IMR-90 (cell line): ENCODE measurements around the gene STX2. TPM values are rescaled to one million over a fixed set of nuclear protein-coding genes. Genes with fewer than 3 reads are reported as not detected.

Experiments
- ATAC-seq: fragments of 200-7000 bp; cut with Tn5 transposase; 2 replicates; pipeline ENCODE4 v1.9.1; 2020; ENCODE audit warnings: low read depth, mild to moderate bottlenecking, moderate library complexity
- BruUV-seq: library from RNA; stranded (reverse); fragments of 400-500 nt; replicated peaks from 2 replicates; lab custom pipeline; 2021; lab: Mats Ljungman, UMichigan
- CTCF ChIA-PET: fragments of 300-600 bp; formaldehyde crosslinking; extraction: SDS; loops from one replicate; lab custom pipeline; 2021; ENCODE audit warnings: antibody characterized with exemption; lab: Yijun Ruan, JAX
- POLR2A ChIA-PET: fragments of 300-600 bp; sonication (Branson Sonifier 250); formaldehyde crosslinking; loops from one replicate; lab custom pipeline; 2022; ENCODE audit warnings: antibody characterized with exemption; ENCODE audit not compliant: unreplicated experiment; lab: Charles Lee
- DNase-seq: peaks from one replicate; pipeline ENCODE4 v3.0.0; 2013
- H2AFZ ChIP-seq: replicated peaks from 2 replicates; pipeline ENCODE3; 2013; ENCODE audit warnings: low read length, mild to moderate bottlenecking; ENCODE audit not compliant: poor library complexity
- H2AK5ac ChIP-seq: 2 replicates; pipeline ENCODE4 v1.6.1; 2013; ENCODE audit warnings: low read depth, low read length, inconsistent platforms
- H2AK9ac ChIP-seq: replicated peaks from 2 replicates; pipeline ENCODE3; 2013; ENCODE audit warnings: mild to moderate bottlenecking, low read depth, low read length, moderate library complexity; ENCODE audit not compliant: poor library complexity
- H2BK120ac ChIP-seq: 2 replicates; pipeline ENCODE4 v1.6.1; 2013; ENCODE audit warnings: low read depth, low read length, inconsistent platforms
- H2BK15ac ChIP-seq: 3 replicates; pipeline ENCODE4 v1.6.1; 2013; ENCODE audit warnings: low read depth, low read length, inconsistent platforms
- H2BK20ac ChIP-seq: 2 replicates; pipeline ENCODE4 v1.6.1; 2013; ENCODE audit warnings: low read depth, mild to moderate bottlenecking, inconsistent platforms, low read length, moderate library complexity
- H2BK5ac ChIP-seq: 2 replicates; pipeline ENCODE4 v1.6.1; 2013; ENCODE audit warnings: mild to moderate bottlenecking, low read depth, low read length, inconsistent platforms; ENCODE audit not compliant: poor library complexity, severe bottlenecking
- H3K14ac ChIP-seq: replicated peaks from 2 replicates; pipeline ENCODE4 v1.6.1; 2013; ENCODE audit warnings: low read depth, low read length, inconsistent platforms
- H3K18ac ChIP-seq: 2 replicates; pipeline ENCODE4 v1.6.1; 2013; ENCODE audit warnings: low read depth, low read length, control low read depth
- H3K23ac ChIP-seq: 2 replicates; pipeline ENCODE4 v1.6.1; 2013; ENCODE audit warnings: low read depth, low read length, inconsistent platforms
- H3K27ac ChIP-seq: 2 replicates; pipeline ENCODE4 v1.5.1; 2013; ENCODE audit warnings: mild to moderate bottlenecking, control low read depth, low read length; ENCODE audit not compliant: insufficient read depth
- H3K27me3 ChIP-seq: 2 replicates; pipeline ENCODE4 v1.6.1; 2013; ENCODE audit warnings: low read length; ENCODE audit not compliant: control insufficient read depth, insufficient read depth
- H3K36me3 ChIP-seq: 2 replicates; pipeline ENCODE4 v1.6.1; 2013; ENCODE audit warnings: low read length, mixed read lengths; ENCODE audit not compliant: control insufficient read depth, insufficient read depth
- H3K4ac ChIP-seq: 2 replicates; pipeline ENCODE4 v1.6.1; 2013; ENCODE audit warnings: low read depth, low read length, inconsistent platforms
- H3K4me1 ChIP-seq: 2 replicates; pipeline ENCODE4 v1.6.1; 2013; ENCODE audit warnings: low read length, mixed read lengths; ENCODE audit not compliant: control insufficient read depth, insufficient read depth
- H3K4me2 ChIP-seq: 2 replicates; pipeline ENCODE4 v1.6.1; 2013; ENCODE audit warnings: low read depth, mild to moderate bottlenecking, control low read depth, low read length, moderate library complexity
- H3K4me3 ChIP-seq: 2 replicates; pipeline ENCODE4 v1.5.1; 2013; ENCODE audit warnings: low read depth, mild to moderate bottlenecking, control low read depth, low read length, moderate library complexity; ENCODE audit not compliant: insufficient read depth
- H3K56ac ChIP-seq: 2 replicates; pipeline ENCODE4 v1.6.1; 2013; ENCODE audit warnings: low read length, inconsistent platforms; ENCODE audit not compliant: insufficient read depth; ENCODE audit errors: extremely low read depth
- H3K79me1 ChIP-seq, 2 experiments: 2 replicates each; pipeline ENCODE4 v1.6.1; 2013; ENCODE audit warnings: low read length in 2 of 2, inconsistent platforms in 1 of 2, low read depth in 1 of 2
- H3K9ac ChIP-seq: 2 replicates; pipeline ENCODE4 v1.6.1; 2013; ENCODE audit warnings: low read depth, low read length, control low read depth
- H3K9me1 ChIP-seq: 2 replicates; pipeline ENCODE4 v1.6.1; 2013; ENCODE audit warnings: low read length, inconsistent platforms; ENCODE audit not compliant: insufficient read depth
- H3K9me3 ChIP-seq: 2 replicates; pipeline ENCODE4 v1.6.1; 2013; ENCODE audit warnings: low read length; ENCODE audit not compliant: control insufficient read depth, insufficient read depth
- H4K20me1 ChIP-seq: 2 replicates; pipeline ENCODE4 v1.6.1; 2013; ENCODE audit warnings: low read length, inconsistent platforms; ENCODE audit not compliant: insufficient read depth
- H4K5ac ChIP-seq: 2 replicates; pipeline ENCODE4 v1.6.1; 2013; ENCODE audit warnings: mild to moderate bottlenecking, low read depth, low read length, control low read depth
- H4K8ac ChIP-seq, 2 experiments: 2 replicates each; pipeline ENCODE4 v1.6.1; 2013; ENCODE audit warnings: low read depth in 2 of 2, low read length in 2 of 2, control low read depth in 1 of 2, inconsistent platforms in 1 of 2
- H4K91ac ChIP-seq: 2 replicates; pipeline ENCODE4 v1.6.1; 2013; ENCODE audit warnings: low read depth, low read length, inconsistent platforms; ENCODE audit not compliant: insufficient read depth
- FOS ChIP-seq: fragments of 150-350 bp; IDR thresholded peaks from 2 replicates; pipeline ENCODE4 v1.6.1; 2016; ENCODE audit warnings: low read depth, low read length
- MAFK ChIP-seq: IDR thresholded peaks from 2 replicates; pipeline ENCODE4 v1.6.1; 2012; ENCODE audit warnings: low read depth, low read length, improper control_type of control experiment
- MXI1 ChIP-seq: IDR thresholded peaks from 2 replicates; pipeline ENCODE4 v1.6.1; 2012; ENCODE audit warnings: low read depth, mild to moderate bottlenecking, low read length, moderate library complexity, borderline replicate concordance
- POLR2A ChIP-seq: IDR thresholded peaks from 2 replicates; pipeline ENCODE4 v1.6.1; 2012; ENCODE audit warnings: mild to moderate bottlenecking, low read depth, low read length
- RAD21 ChIP-seq: IDR thresholded peaks from 2 replicates; pipeline ENCODE4 v1.6.1; 2012; ENCODE audit warnings: low read length, improper control_type of control experiment
- RCOR1 ChIP-seq: IDR thresholded peaks from 2 replicates; pipeline ENCODE4 v1.6.1; 2012; ENCODE audit warnings: mild to moderate bottlenecking, low read length, improper control_type of control experiment; ENCODE audit not compliant: insufficient replicate concordance
- RFX5 ChIP-seq: IDR thresholded peaks from 2 replicates; pipeline ENCODE4 v1.8.0; 2012; ENCODE audit warnings: low read depth, mild to moderate bottlenecking, low read length, moderate library complexity
- SMC3 ChIP-seq: fragments of 150-350 bp; IDR thresholded peaks from 2 replicates; pipeline ENCODE4 v1.6.1; 2016; ENCODE audit warnings: low read depth, mild to moderate bottlenecking, antibody characterized with exemption, low read length, moderate library complexity
- WGBS, 2 experiments: methylation state at CpG; one replicate each; pipeline versions ENCODE4 v1.1.5 to v1.1.7; 2013; ENCODE audit warnings: missing lambda C conversion rate in 2 of 2; ENCODE audit not compliant: insufficient read length in 1 of 2; ENCODE audit errors: extremely low coverage in 2 of 2; 5-methylcytosine and 5-hydroxymethylcytosine counted together
- dilution Hi-C: fragments of 300-500 bp; cut with HindIII; formaldehyde crosslinking; loops from one replicate; pipeline ENCODE4 v1.14.3; 2018; ENCODE audit warnings: low sequenced_read_pairs; ENCODE audit not compliant: unreplicated experiment
- in situ Hi-C: fragments of 300-500 bp; cut with MboI; formaldehyde crosslinking; loops from 3 replicates; pipeline ENCODE4 v1.14.3; 2019; ENCODE audit warnings: low sequenced_read_pairs, inconsistent platforms, mixed read lengths
- intact Hi-C: fragments of 100-400 bp; cut with micrococcal nuclease; formaldehyde crosslinking; loops from 2 replicates; pipeline ENCODE4 v1.10.0; 2022
- polyA plus RNA-seq, 3 experiments: library from polyadenylated mRNA; depleted of rRNA; stranded (reverse); fragments of >200 nt; gene quantifications; 2 replicates each; pipeline ENCODE4 v1.2.3, GENCODE V29; 2012; ENCODE audit warnings: low replicate concordance in 1 of 3
- total RNA-seq: library from RNA; depleted of rRNA; stranded (reverse); fragments of >200 nt; gene quantifications from 2 replicates; pipeline ENCODE4 v1.2.3, GENCODE V29; 2012
- TF ChIP-seq, protein P1 (sequence below): conservative IDR thresholded peaks from 2 replicates; pipeline ENCODE4 v1.5.1; 2012; ENCODE audit warnings: mild to moderate bottlenecking, low read depth, low read length, improper control_type of control experiment

The STX2 gene
- total and polyA plus RNA-seq, 2 of the 4 experiments (the other 2 are of a cell fraction): 26.9 to 32.5 TPM

DNA sequence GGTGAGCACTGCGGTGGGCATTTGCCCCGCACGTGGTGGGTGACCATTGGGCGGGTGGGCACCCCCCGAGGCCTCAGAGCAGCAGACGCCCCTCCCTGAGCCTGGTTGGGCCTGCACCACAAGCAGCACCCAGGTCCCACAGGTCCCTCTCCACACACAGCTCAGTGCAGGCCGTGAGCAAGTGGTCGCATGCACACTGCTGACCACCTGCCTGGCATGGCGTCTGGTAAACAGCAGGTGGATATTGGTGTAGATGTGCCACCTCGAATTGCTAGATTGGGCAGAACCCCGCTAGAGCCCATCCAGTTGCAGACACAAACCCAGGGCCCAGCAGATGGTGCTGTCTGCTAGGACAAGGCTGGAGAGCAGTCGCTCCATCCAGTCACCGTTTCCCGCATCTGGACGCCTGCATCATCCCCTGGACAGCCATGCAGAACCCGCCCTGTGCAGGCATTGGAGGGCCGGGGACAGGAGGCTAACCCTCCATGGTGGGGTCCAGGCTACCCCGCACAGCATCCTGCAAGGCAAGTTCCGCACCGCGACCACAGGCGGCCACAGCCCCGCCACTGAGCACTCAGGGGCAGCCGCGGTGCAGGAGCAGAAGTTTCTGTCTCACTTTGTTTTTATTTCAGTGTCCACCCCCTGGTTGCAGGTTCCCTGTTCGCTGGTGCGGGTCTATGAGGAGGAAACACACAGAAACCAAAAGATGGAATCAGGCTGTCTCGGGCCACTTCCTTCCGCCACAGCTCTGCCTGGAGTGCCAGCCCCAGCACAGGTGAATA lies 77.3 kb downstream of the STX2 start:
- ChIA-PET POLR2A (no interaction called here), CTCF (no interaction called here)
- no TSS peak for BruUV-seq
- no peak overlapping the region for H2AK9ac ChIP-seq
- H3K18ac ChIP-seq: no peak overlapping the region
- H4K8ac ChIP-seq: no peak overlapping the region
- H3K4me3 ChIP-seq: no peak overlapping the region
- intact Hi-C loops (loop anchor here (5.0 kb wide), 1 partner anchor 951 kb away; the partner anchor contains the start of gene SFSWAP), dilution Hi-C loops (no loop called here), in situ Hi-C loops (no loop called here)
- TF ChIP-seq, protein P1, sequence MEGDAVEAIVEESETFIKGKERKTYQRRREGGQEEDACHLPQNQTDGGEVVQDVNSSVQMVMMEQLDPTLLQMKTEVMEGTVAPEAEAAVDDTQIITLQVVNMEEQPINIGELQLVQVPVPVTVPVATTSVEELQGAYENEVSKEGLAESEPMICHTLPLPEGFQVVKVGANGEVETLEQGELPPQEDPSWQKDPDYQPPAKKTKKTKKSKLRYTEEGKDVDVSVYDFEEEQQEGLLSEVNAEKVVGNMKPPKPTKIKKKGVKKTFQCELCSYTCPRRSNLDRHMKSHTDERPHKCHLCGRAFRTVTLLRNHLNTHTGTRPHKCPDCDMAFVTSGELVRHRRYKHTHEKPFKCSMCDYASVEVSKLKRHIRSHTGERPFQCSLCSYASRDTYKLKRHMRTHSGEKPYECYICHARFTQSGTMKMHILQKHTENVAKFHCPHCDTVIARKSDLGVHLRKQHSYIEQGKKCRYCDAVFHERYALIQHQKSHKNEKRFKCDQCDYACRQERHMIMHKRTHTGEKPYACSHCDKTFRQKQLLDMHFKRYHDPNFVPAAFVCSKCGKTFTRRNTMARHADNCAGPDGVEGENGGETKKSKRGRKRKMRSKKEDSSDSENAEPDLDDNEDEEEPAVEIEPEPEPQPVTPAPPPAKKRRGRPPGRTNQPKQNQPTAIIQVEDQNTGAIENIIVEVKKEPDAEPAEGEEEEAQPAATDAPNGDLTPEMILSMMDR: peak; percentile 54
- TF ChIP-seq POLR2A (no peak), RFX5 (no peak), RCOR1 (no peak), MAFK (no peak), FOS (no peak), SMC3 (peak; percentile 36; the same call in 1 of the 2 replicates), MXI1 (no peak), RAD21 (peak; percentile 71)
- no peak overlapping the region for H3K4ac ChIP-seq
- no peak overlapping the region for H3K23ac ChIP-seq
- 0% methylated on average over 5 of the region's 29 CpGs; no CpG with 5 or more reads in 1 of the 2 experiments for WGBS, 2 experiments
- peak overlapping the region; percentile 51 for H2AFZ ChIP-seq
- ATAC-seq (peak; percentile 93), DNase-seq (peak; percentile 41)
- H2BK5ac ChIP-seq: no peak overlapping the region
- no peak overlapping the region for H2BK15ac ChIP-seq
- no peaks in the 10 kb centered on the region for H3K79me1 ChIP-seq
- H3K36me3 ChIP-seq: no peaks in the 10 kb centered on the region
- no peak overlapping the region for H3K4me2 ChIP-seq
- no peak overlapping the region for H2BK20ac ChIP-seq
- H3K9ac ChIP-seq: no peak overlapping the region
- H3K4me1 ChIP-seq: no peaks in the 10 kb centered on the region
- no peak overlapping the region for H2BK120ac ChIP-seq
- H3K27ac ChIP-seq: no peak overlapping the region
- H3K56ac ChIP-seq: no peak overlapping the region
- H4K5ac ChIP-seq: no peak overlapping the region
- H3K9me1 ChIP-seq: no peaks in the 10 kb centered on the region
- H2AK5ac ChIP-seq: no peak overlapping the region
- no peak overlapping the region for H4K91ac ChIP-seq
- H4K20me1 ChIP-seq: no peaks in the 10 kb centered on the region
- peaks cover 5% of the 10 kb centered on the region; the same call in 1 of the 2 replicates for H3K9me3 ChIP-seq
- no peak overlapping the region for H3K14ac ChIP-seq
- H3K27me3 ChIP-seq: no peaks in the 10 kb centered on the region
